Inflammatory macrophage treated with lipopolysaccharide for 4 hours (primary cell): ENCODE data around the gene SIRPD.

Experiments used
- DNase-seq: peaks from one replicate; pipeline ENCODE4 v3.0.0-alpha.2; 2020

Gene SIRPD

GRCh38 chr20:1491860-1492642 lies 65.5 kb downstream of the SIRPD start:
- peak; percentile 63 for DNase-seq

GRCh38 chr20:1491281-1491840 lies 66.1 kb downstream of the SIRPD start, which contains the start of gene SIRPB2:
Gene SIRPB2 (minus strand): TSS chr20:1491420. CDS start chr20:1491359, 61 bp downstream.
- peak; percentile 90 for DNase-seq

GRCh38 chr20:1490643-1491195 lies 66.8 kb downstream of the SIRPD start:
- peak; percentile 45 for DNase-seq

GRCh38 chr20:1489764-1490436 lies 67.6 kb downstream of the SIRPD start:
- peak; percentile 75 for DNase-seq

- DNase-seq = peak; percentile 26
Measured at GRCh38 chr20:1489325-1489724, 68.2 kb downstream of the SIRPD start.

GRCh38 chr20:1486566-1486965 lies 70.9 kb downstream of the SIRPD start:
- DNase-seq = no peak

GRCh38 chr20:1484438-1485116 lies 72.9 kb downstream of the SIRPD start:
- peak; percentile 13 for DNase-seq
